ENCODE data around the gene EML6. TPM values are rescaled to one million over a fixed set of nuclear protein-coding genes. Genes with fewer than 3 reads are reported as not detected.

The EML6 gene
- 19.9 and 32.4 TPM in 2 replicates for total RNA-seq (2016; rRNA removed; fragmentation: Illumina TruSeq; extraction: Trizol)
- 8.7 and 8.9 TPM in 2 replicates for total RNA-seq (2016; cell fraction: cytosol; rRNA removed; fragmentation: Illumina TruSeq; extraction: Trizol; ENCODE audit: low read depth)
- total RNA-seq (2016; cell fraction: insoluble cytoplasmic fraction; rRNA removed; fragmentation: Illumina TruSeq; extraction: Trizol), result 21.5 and 29.8 TPM in 2 replicates
- total RNA-seq (2016; cell fraction: membrane; rRNA removed; fragmentation: Illumina TruSeq; extraction: Trizol), result 8.7 and 9.4 TPM in 2 replicates
- 55.5 and 58.9 TPM in 2 replicates for total RNA-seq (2016; cell fraction: nucleus; rRNA removed; fragmentation: Illumina TruSeq; extraction: Trizol)
- polyA plus RNA-seq (2011; rRNA removed), result 17.2 and 28.5 TPM in 2 replicates
- 6.9 and 8.2 TPM in 2 replicates for polyA plus RNA-seq (2011; cell fraction: cytosol; rRNA removed)
- 112 TPM in 2 replicates for polyA plus RNA-seq (2011; cell fraction: nucleus; rRNA removed)
- polyA plus RNA-seq (2012), result 5.4 and 8.8 TPM in 2 replicates
- polyA plus RNA-seq (2016; cell fraction: cytosol; fragmentation: Illumina TruSeq; extraction: Trizol; ENCODE audit: low read depth), result 1.9 and 2.7 TPM in 2 replicates
- polyA plus RNA-seq (2016; cell fraction: insoluble cytoplasmic fraction; fragmentation: Illumina TruSeq; extraction: Trizol; ENCODE audit: low read depth), result 13.1 and 14.9 TPM in 2 replicates
- polyA plus RNA-seq (2016; cell fraction: membrane; fragmentation: Illumina TruSeq; extraction: Trizol; ENCODE audit: low read depth), result 2.9 and 3.6 TPM in 2 replicates
- 110 and 115 TPM in 2 replicates for polyA plus RNA-seq (2016; cell fraction: nucleus; fragmentation: Illumina TruSeq; extraction: Trizol; ENCODE audit: insufficient read depth, low read depth)
- polyA minus RNA-seq (2011; rRNA and poly(A)+ RNA removed; ENCODE audit: low replicate concordance), result 15.8 and 16.9 TPM in 2 replicates
- 3.3 and 5.4 TPM in 2 replicates for polyA minus RNA-seq (2011; cell fraction: cytosol; rRNA and poly(A)+ RNA removed)
- 26.1 and 28.0 TPM in 2 replicates for polyA minus RNA-seq (2011; cell fraction: nucleus; rRNA and poly(A)+ RNA removed)
- percentile 54 among the genes with signal in this experiment for Bru-seq, nascent RNA
- BruChase-seq, experiment 1, labeled RNA remaining after a 6-hour chase, result percentile 54 among the genes with signal in this experiment
- percentile 61 among the genes with signal in this experiment for BruChase-seq, experiment 2, labeled RNA remaining after a 2-hour chase
- long read RNA-seq, experiment 1, partial matches to known transcripts, result 2 of 2 reads
- long read RNA-seq, experiment 1, other reads (novel, unspliced or antisense), result 0 of 2 reads
- long read RNA-seq, experiment 2, partial matches to known transcripts, result 0 of 2 reads
- long read RNA-seq, experiment 2, other reads (novel, unspliced or antisense), result 2 of 2 reads

DNA sequence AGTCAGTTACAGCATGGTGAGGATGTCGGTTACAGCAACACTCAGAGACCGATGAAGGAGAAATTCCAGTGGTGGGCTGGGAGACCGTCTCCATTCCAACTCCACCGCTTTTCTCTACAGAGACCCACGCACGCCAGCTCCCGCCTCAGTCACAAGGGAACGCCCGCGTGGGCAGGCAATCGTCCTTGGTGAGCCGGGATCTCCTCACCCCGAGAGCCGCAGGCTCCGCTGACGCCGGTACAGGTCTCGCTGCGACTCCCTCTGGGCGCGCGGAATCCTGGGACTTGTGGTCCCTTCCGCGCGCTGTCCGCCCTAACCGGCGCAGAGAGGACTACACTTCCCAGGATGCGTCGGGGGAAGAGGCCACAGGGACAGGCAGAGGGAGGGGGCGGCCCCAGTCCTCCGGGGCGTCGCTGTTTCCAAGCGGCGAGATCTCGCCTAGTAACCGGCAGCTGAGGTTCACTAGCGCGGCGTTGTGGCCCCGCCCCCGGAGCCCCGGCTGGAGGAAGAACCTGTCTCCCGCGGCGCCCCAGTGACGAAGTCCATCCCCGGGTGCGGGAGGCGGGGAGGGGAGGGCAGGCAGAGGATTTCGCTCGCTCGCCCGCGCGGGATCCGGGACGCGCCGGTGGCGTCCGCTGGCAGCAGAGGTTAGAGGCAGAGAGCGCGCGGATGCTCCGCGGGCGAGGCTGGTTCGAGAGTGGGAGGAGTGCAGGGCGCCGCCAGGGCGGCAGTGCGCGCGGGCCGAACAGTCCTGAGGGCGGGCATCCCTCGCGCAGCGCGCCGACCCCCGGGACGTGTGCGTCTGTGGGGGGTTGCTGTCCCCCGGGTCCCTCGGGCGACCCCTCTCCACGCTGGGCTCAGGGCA lies at the start of gene EML6:
Gene EML6, plus strand, starts transcription at position 532 of the 865 bp plus-strand sequence. CDS start 1,400 bp downstream, outside the sequence.
- DNase-seq (ENCODE audit: low spot score) (peak; percentile 99), ATAC-seq (peak; percentile 97), FAIRE-seq (peak; percentile 30)
- intact Hi-C loops (cut with micrococcal nuclease; ENCODE audit: unreplicated experiment) (no loop called here), in situ Hi-C loops (cut with HindIII; ENCODE audit: extremely low pct_ligation_motif_present, low pct_unique_long_range_greater_than_20kb) (no loop called here)
- BruUV-seq (replicated peaks), result no TSS peak
- Histone ChIP-seq H3K4me1 (ENCODE audit: insufficient read depth, low read length) (peaks cover 43% of the 10 kb centered on the region), H4K20me1 (ENCODE audit: insufficient read depth, low read length) (no peaks in the 10 kb centered on the region; the same call in 1 of the 2 replicates), H3K4me3 (replicated peaks in 1 of 3; ENCODE audit: insufficient read depth in 1 of 3, low read depth in 2 of 3, low read length in 3 of 3) (peak within 1 kb of the TSS; percentile 77 to 85 (median 84)), H3K36me3 (replicated peaks in 1 of 2; ENCODE audit: control insufficient read depth in 1 of 2, insufficient read depth in 2 of 2, low read length in 2 of 2) (no peaks in the 10 kb centered on the region), H3K79me2 (ENCODE audit: insufficient read depth, low read length) (no peaks in the 10 kb centered on the region), H3K9ac (ENCODE audit: insufficient read depth, low read depth, low read length) (peak within 1 kb of the TSS; percentile 84), H3K27ac (ENCODE audit: extremely low read length, insufficient read depth, low read length) (peak within 1 kb of the TSS; percentile 55), H2AFZ (ENCODE audit: low read length) (peak within 1 kb of the TSS; percentile 92), H3K9me3 (ENCODE audit: low read length) (no peaks in the 10 kb centered on the region), H3K27me3 (ENCODE audit: control insufficient read depth in 1 of 2, insufficient read depth in 2 of 2, low read length in 2 of 2) (no peaks in the 10 kb centered on the region; a peak in 1 of 5 replicates), H3K4me2 (ENCODE audit: low read depth, low read length) (peak within 1 kb of the TSS; percentile 100)
- ChIA-PET CTCF (ENCODE audit: low intra/inter-chr PET ratio, low total read pairs) (interaction anchor here (0.6 kb wide), 1 partner anchor 115 kb away, joined by 3 read pairs; no protein-coding TSS in a partner anchor), POLR2A (interaction anchor here (0.6 to 1.6 kb wide), 6 partner anchors 17 to 753 kb away, joined by 3 to 5 read pairs (median 4); partner anchors contain the start of gene PSME4)
- WGBS (ENCODE audit: low lambda C conversion rate), result under 1% methylated on average over 68 of the region's 90 CpGs
- TF ChIP-seq, protein P1, sequence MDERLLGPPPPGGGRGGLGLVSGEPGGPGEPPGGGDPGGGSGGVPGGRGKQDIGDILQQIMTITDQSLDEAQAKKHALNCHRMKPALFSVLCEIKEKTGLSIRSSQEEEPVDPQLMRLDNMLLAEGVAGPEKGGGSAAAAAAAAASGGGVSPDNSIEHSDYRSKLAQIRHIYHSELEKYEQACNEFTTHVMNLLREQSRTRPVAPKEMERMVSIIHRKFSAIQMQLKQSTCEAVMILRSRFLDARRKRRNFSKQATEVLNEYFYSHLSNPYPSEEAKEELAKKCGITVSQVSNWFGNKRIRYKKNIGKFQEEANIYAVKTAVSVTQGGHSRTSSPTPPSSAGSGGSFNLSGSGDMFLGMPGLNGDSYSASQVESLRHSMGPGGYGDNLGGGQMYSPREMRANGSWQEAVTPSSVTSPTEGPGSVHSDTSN (CRISPR knock-in tag; IDR thresholded peaks at IDR 0.05), result no peak
- TF ChIP-seq CENPT (CRISPR knock-in tag; IDR thresholded peaks at IDR 0.05; ENCODE audit: low read depth) (0 out of 2 replicates have a peak, but pooled peaks have one; percentile 30), NR2C2 (CRISPR knock-in tag; IDR thresholded peaks at IDR 0.05; ENCODE audit: borderline replicate concordance) (peak; percentile 96), RAD51 (IDR thresholded peaks at IDR 0.05; ENCODE audit: borderline replicate concordance) (no peak), ZNF33B (CRISPR knock-in tag; IDR thresholded peaks at IDR 0.05) (peak; percentile 94), TGIF2 (CRISPR knock-in tag; IDR thresholded peaks at IDR 0.05) (peak; percentile 69), ZNF30 (CRISPR knock-in tag; IDR thresholded peaks at IDR 0.05) (peak; percentile 75; the same call in 1 of the 2 replicates), ZNF367 (CRISPR knock-in tag; IDR thresholded peaks at IDR 0.05; ENCODE audit: borderline replicate concordance) (peak; percentile 67; the same call in 1 of the 2 replicates), FOXC1 (CRISPR knock-in tag; IDR thresholded peaks at IDR 0.05; ENCODE audit: borderline replicate concordance) (peak; percentile 88), KDM5B (CRISPR knock-in tag; IDR thresholded peaks at IDR 0.05; ENCODE audit: borderline replicate concordance) (peak; percentile 97)
- TF ChIP-seq, protein P2, sequence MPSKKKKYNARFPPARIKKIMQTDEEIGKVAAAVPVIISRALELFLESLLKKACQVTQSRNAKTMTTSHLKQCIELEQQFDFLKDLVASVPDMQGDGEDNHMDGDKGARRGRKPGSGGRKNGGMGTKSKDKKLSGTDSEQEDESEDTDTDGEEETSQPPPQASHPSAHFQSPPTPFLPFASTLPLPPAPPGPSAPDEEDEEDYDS (CRISPR knock-in tag; IDR thresholded peaks at IDR 0.05), result peak; percentile 68
- TF ChIP-seq, protein P3, sequence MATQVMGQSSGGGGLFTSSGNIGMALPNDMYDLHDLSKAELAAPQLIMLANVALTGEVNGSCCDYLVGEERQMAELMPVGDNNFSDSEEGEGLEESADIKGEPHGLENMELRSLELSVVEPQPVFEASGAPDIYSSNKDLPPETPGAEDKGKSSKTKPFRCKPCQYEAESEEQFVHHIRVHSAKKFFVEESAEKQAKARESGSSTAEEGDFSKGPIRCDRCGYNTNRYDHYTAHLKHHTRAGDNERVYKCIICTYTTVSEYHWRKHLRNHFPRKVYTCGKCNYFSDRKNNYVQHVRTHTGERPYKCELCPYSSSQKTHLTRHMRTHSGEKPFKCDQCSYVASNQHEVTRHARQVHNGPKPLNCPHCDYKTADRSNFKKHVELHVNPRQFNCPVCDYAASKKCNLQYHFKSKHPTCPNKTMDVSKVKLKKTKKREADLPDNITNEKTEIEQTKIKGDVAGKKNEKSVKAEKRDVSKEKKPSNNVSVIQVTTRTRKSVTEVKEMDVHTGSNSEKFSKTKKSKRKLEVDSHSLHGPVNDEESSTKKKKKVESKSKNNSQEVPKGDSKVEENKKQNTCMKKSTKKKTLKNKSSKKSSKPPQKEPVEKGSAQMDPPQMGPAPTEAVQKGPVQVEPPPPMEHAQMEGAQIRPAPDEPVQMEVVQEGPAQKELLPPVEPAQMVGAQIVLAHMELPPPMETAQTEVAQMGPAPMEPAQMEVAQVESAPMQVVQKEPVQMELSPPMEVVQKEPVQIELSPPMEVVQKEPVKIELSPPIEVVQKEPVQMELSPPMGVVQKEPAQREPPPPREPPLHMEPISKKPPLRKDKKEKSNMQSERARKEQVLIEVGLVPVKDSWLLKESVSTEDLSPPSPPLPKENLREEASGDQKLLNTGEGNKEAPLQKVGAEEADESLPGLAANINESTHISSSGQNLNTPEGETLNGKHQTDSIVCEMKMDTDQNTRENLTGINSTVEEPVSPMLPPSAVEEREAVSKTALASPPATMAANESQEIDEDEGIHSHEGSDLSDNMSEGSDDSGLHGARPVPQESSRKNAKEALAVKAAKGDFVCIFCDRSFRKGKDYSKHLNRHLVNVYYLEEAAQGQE (IDR thresholded peaks at IDR 0.05; ENCODE audit: borderline replicate concordance in 1 of 2, low read depth in 1 of 2, low read length in 2 of 2), result 0 out of 4 replicates have a peak, but pooled peaks of 1 of the 2 experiments have one; percentile 23
